ENCODE data around the gene SHCBP1L. TPM values are rescaled to one million over a fixed set of nuclear protein-coding genes. Genes with fewer than 3 reads are reported as not detected.

Gene SHCBP1L
- total and polyA plus RNA-seq, 9 of the 15 experiments (the other 6 are each of a cell fraction or from before 2014, with no cell fraction given): not detected

- H3K9me1 ChIP-seq (ENCODE audit: control insufficient read depth, insufficient read depth, low read length): no peaks in the 10 kb centered on the region
- CTCF ChIA-PET (ENCODE audit: low intra/inter-chr PET ratio): no interaction called here
Measured at GRCh38 chr1:182925661-182926060, 27.3 kb downstream of the SHCBP1L start.

More at GRCh38 chr1:182925661-182926060, 27.3 kb downstream of the SHCBP1L start:
- Histone ChIP-seq H3K27me3 (ENCODE audit: control insufficient read depth in 2 of 2, insufficient read depth in 2 of 2, low read length in 2 of 2) (no peaks in the 10 kb centered on the region), H3K27ac (ENCODE audit: extremely low read depth, low read depth, low read length) (no peak overlapping the region), H3K36me3 (ENCODE audit: control insufficient read depth, insufficient read depth, low read length) (no peaks in the 10 kb centered on the region), H4K20me1 (replicated peaks; ENCODE audit: control insufficient read depth, insufficient read depth, low read length) (no peaks in the 10 kb centered on the region), H3K4me2 (ENCODE audit: insufficient read depth, low read length) (no peak overlapping the region), H2AFZ (ENCODE audit: low read depth, low read length) (no peak overlapping the region), H3K9ac (ENCODE audit: insufficient read depth in 1 of 2, low read depth in 2 of 2, low read length in 2 of 2) (no peak overlapping the region), H3K4me3 (no peak overlapping the region), H3K4me1 (replicated peaks in 1 of 2; ENCODE audit: control insufficient read depth in 2 of 2, insufficient read depth in 2 of 2, low read length in 2 of 2) (peaks cover 0 to 4% of the 10 kb centered on the region in 2 experiments; a peak in 1 of 5 replicates), H3K79me2 (ENCODE audit: control insufficient read depth, insufficient read depth, low read length) (no peaks in the 10 kb centered on the region), H3K9me3 (replicated peaks; ENCODE audit: control insufficient read depth, insufficient read depth, low read depth, low read length) (no peaks in the 10 kb centered on the region)
- TF ChIP-seq ZNF184 (CRISPR knock-in tag; IDR thresholded peaks at IDR 0.05): no peak
- TF ChIP-seq SAFB (IDR thresholded peaks at IDR 0.05; ENCODE audit: borderline replicate concordance, low read depth, low read length): no peak
- no peak for TF ChIP-seq MCM2 (IDR thresholded peaks at IDR 0.05; ENCODE audit: low read depth)
- no peak for TF ChIP-seq POLR2B (IDR thresholded peaks at IDR 0.05; ENCODE audit: low read depth, partially characterized antibody)
- TF ChIP-seq C11orf30 (IDR thresholded peaks at IDR 0.05; ENCODE audit: low read depth): no peak
- no peak for TF ChIP-seq ZFP36 (IDR thresholded peaks at IDR 0.05; ENCODE audit: low read depth, low read length, partially characterized antibody)
- TF ChIP-seq HINFP (tag; conservative IDR thresholded peaks at IDR 0.05; ENCODE audit: low read depth): no peak
- TF ChIP-seq SAFB2 (IDR thresholded peaks at IDR 0.05; ENCODE audit: borderline replicate concordance, low read depth, low read length, severe bottlenecking): no peak
- intact Hi-C loops (cut with micrococcal nuclease) (no loop called here), in situ Hi-C loops (cut with MboI) (no loop called here)
- DNase-seq (ENCODE audit: extremely low read depth in 1 of 4, low spot score in 3 of 4): no peak
- no peak for FAIRE-seq
- POLR2A ChIA-PET: no interaction called here
- 4% methylated on average over 1 of the region's 1 CpG for WGBS (ENCODE audit: insufficient coverage, low coverage, missing lambda C conversion rate)
- no TSS peak for BruUV-seq (replicated peaks)
- no peak for ATAC-seq

Measured in K562 (cell line).